HCT116 (cell line): ENCODE data around the gene DOCK1. TPM values are rescaled to one million over a fixed set of nuclear protein-coding genes. Genes with fewer than 3 reads are reported as not detected.

Experiments
- ATAC-seq: fragments of 200-7000 bp; cut with Tn5 transposase; 2 replicates; pipeline ENCODE4 v1.9.1; 2020; ENCODE audit warnings: mild to moderate bottlenecking, moderate library complexity
- BruUV-seq: library from RNA; stranded (reverse); fragments of 400-500 nt; replicated peaks from 2 replicates; lab custom pipeline; 2021; lab: Mats Ljungman, UMichigan
- CTCF ChIA-PET: fragments of 300-600 bp; sonication (Branson Sonifier 250); formaldehyde crosslinking; loops from one replicate; lab custom pipeline; 2021; ENCODE audit warnings: antibody characterized with exemption; lab: Charles Lee
- POLR2A ChIA-PET: fragments of 300-600, 350-600 bp; sonication (Branson Sonifier 250); formaldehyde crosslinking; loops from one replicate; lab custom pipeline; 2021; ENCODE audit warnings: antibody characterized with exemption; lab: Charles Lee
- RAD21 ChIA-PET, 2 experiments: fragments of 300-600 bp; sonication (Branson Sonifier 250); formaldehyde crosslinking; loops; one replicate each; lab custom pipeline; 2023; ENCODE audit warnings: low total read pairs in 2 of 2; ENCODE audit not compliant: uncharacterized antibody in 2 of 2, unreplicated experiment in 2 of 2, low non-redundant PET in 1 of 2; lab: Charles Lee
- DNase-seq: peaks from one replicate; pipeline ENCODE4 v3.0.0-alpha.2; 2010; ENCODE audit warnings: low read depth, low spot score
- H2AFZ ChIP-seq: fragments of 200-600 bp; shearing (Covaris generic), sonication (generic); 2 replicates; pipeline ENCODE4 v1.6.1; 2017; ENCODE audit warnings: low read depth, mixed run types, mixed read lengths, antibody characterized with exemption, low read length; ENCODE audit not compliant: poor library complexity, severe bottlenecking
- H3K27ac ChIP-seq: 2 replicates; pipeline ENCODE4 v1.5.1; 2012; ENCODE audit warnings: low read depth, low read length
- H3K27me3 ChIP-seq: fragments of 200-600 bp; sonication (generic); 2 replicates; pipeline ENCODE4 v1.6.1; 2016; ENCODE audit warnings: mixed run types, low read length, mixed read lengths; ENCODE audit not compliant: insufficient read depth
- H3K36me3 ChIP-seq, 2 experiments: fragments of 200-500 bp in 1 of 2; fragments of 200-600 bp in 1 of 2; sonication (Bioruptor generic) in 1 of 2; sonication (generic) in 1 of 2; 2 replicates each; pipeline versions ENCODE4 v1.5.1 to v1.6.1; 2014 to 2016; ENCODE audit warnings: low read length in 2 of 2, inconsistent platforms in 1 of 2, mixed read lengths in 1 of 2, mixed run types in 1 of 2; ENCODE audit not compliant: insufficient read depth in 2 of 2, control insufficient read depth in 1 of 2
- H3K4me1 ChIP-seq, 2 experiments: fragments of 200-600 bp in 1 of 2; sonication (generic) in 1 of 2; 2 replicates each; pipeline versions ENCODE4 v1.5.1 to v1.6.1; 2012 to 2017; ENCODE audit warnings: low read length in 2 of 2, inconsistent platforms in 1 of 2, mild to moderate bottlenecking in 1 of 2, mixed read lengths in 1 of 2, mixed run types in 1 of 2, moderate library complexity in 1 of 2; ENCODE audit not compliant: insufficient read depth in 2 of 2, control insufficient read depth in 1 of 2
- H3K4me2 ChIP-seq: fragments of 200-600 bp; sonication (generic); 2 replicates; pipeline ENCODE4 v1.6.1; 2017; ENCODE audit warnings: mixed run types, low read length, mixed read lengths
- H3K4me3 ChIP-seq, 2 experiments: fragments of 200-600 bp in 1 of 2; sonication (generic) in 1 of 2; replicated peaks in 1 of 2; 2 replicates each; pipeline ENCODE4 v1.5.1; 2011 to 2016; ENCODE audit warnings: low read length in 2 of 2, control low read depth in 1 of 2, low read depth in 1 of 2, mild to moderate bottlenecking in 1 of 2, mixed read lengths in 1 of 2, mixed run types in 1 of 2
- H3K79me2 ChIP-seq: fragments of 200-600 bp; sonication (generic); 2 replicates; pipeline ENCODE4 v1.6.1; 2017; ENCODE audit warnings: mild to moderate bottlenecking, mixed run types, low read length, moderate library complexity, mixed read lengths; ENCODE audit not compliant: insufficient read depth
- H3K9ac ChIP-seq: fragments of 200-600 bp; sonication (generic); 2 replicates; pipeline ENCODE4 v1.6.1; 2016; ENCODE audit warnings: low read length, mixed read lengths
- H3K9me2 ChIP-seq: fragments of 200-600 bp; sonication (generic), shearing (Covaris generic); 2 replicates; pipeline ENCODE4 v1.6.1; 2017; ENCODE audit warnings: mixed run types, mild to moderate bottlenecking, moderate library complexity; ENCODE audit not compliant: insufficient read depth
- H3K9me3 ChIP-seq, 2 experiments: fragments of 200-500 bp in 1 of 2; fragments of 200-600 bp in 1 of 2; sonication (Bioruptor generic) in 1 of 2; sonication (generic) in 1 of 2; 2 replicates each; pipeline ENCODE4 v1.6.1; 2014 to 2017; ENCODE audit warnings: low read length in 2 of 2, mixed read lengths in 2 of 2, inconsistent platforms in 1 of 2, low read depth in 1 of 2, mild to moderate bottlenecking in 1 of 2, mixed run types in 1 of 2, moderate library complexity in 1 of 2; ENCODE audit not compliant: control insufficient read depth in 1 of 2, insufficient read depth in 1 of 2
- H4K20me1 ChIP-seq: fragments of 200-600 bp; sonication (generic), shearing (Covaris generic); 2 replicates; pipeline ENCODE4 v1.6.1; 2017; ENCODE audit warnings: mixed run types, mild to moderate bottlenecking, moderate library complexity; ENCODE audit not compliant: insufficient read depth
- CBX3 ChIP-seq: IDR thresholded peaks from 2 replicates; pipeline ENCODE4 v1.6.1; 2012; ENCODE audit warnings: low read depth
- EGR1 ChIP-seq: IDR thresholded peaks from 2 replicates; pipeline ENCODE4 v1.6.1; 2012; ENCODE audit warnings: low read depth
- EZH2 ChIP-seq: fragments of 200-600 bp; sonication (generic); IDR thresholded peaks from 2 replicates; pipeline ENCODE4 v1.6.1; 2017; ENCODE audit warnings: antibody characterized with exemption, mixed run types
- JUND ChIP-seq: IDR thresholded peaks from 2 replicates; pipeline ENCODE4 v1.6.1; 2012
- POLR2A ChIP-seq: IDR thresholded peaks from 2 replicates; pipeline ENCODE4 v1.7.0; 2011; ENCODE audit warnings: borderline replicate concordance; ENCODE audit not compliant: insufficient read depth, insufficient read length; ENCODE audit errors: extremely low read depth
- SIN3A ChIP-seq: IDR thresholded peaks from 2 replicates; pipeline ENCODE4 v1.6.1; 2012; ENCODE audit warnings: low read depth
- ZFX ChIP-seq: fragments of 450-650 bp; IDR thresholded peaks from 2 replicates; pipeline ENCODE4 v1.6.1; 2017
- intact Hi-C: fragments of 100-400 bp; cut with micrococcal nuclease; formaldehyde crosslinking; loops from 2 replicates; pipeline ENCODE4 v1.10.0; 2022
- total RNA-seq: library from RNA; stranded (reverse); gene quantifications from one replicate; pipeline ENCODE4 v1.2.1, GENCODE V29; 2021; ENCODE audit not compliant: unreplicated experiment
- TF ChIP-seq, protein P1 (sequence below): IDR thresholded peaks from 2 replicates; pipeline ENCODE4 v1.6.1; 2012
- TF ChIP-seq, protein P2 (sequence below): IDR thresholded peaks from 2 replicates; pipeline ENCODE4 v1.6.1; 2012; ENCODE audit warnings: low read depth
- TF ChIP-seq, protein P3 (sequence below): IDR thresholded peaks from 2 replicates; pipeline ENCODE4 v1.6.1; 2011; ENCODE audit warnings: mild to moderate bottlenecking, low read length, moderate library complexity; ENCODE audit not compliant: insufficient replicate concordance; ENCODE audit errors: extremely low read depth

The DOCK1 gene
- total RNA-seq, 1 experiment from 2014 or later, result 46.5 TPM

DNA sequence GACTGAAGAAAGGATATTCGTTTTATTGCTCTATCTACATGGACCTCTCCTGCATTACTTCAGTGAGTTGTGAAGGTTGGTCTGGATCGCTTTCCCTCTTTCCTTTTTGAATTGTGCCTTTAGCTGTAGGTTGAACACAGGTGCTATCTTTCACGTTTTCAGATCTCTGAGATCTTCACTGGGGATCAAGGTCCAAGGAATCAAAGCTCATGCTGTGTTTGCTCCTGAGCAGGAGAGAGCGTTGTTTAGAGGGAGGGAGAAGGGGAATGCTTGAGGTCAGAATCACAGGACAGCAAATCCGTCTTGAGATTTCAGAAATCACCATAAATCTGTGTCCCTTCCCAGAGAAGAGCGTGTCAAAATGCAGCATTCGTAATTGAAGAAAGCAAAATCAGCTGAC lies 186.1 kb downstream of the DOCK1 start:
- ATAC-seq (no peak), DNase-seq (no peak)
- H3K27ac ChIP-seq, result no peak overlapping the region
- ChIA-PET RAD21 (no interaction called here), CTCF (no interaction called here), POLR2A (no interaction called here)
- BruUV-seq, result no TSS peak
- H3K9ac ChIP-seq, result no peak overlapping the region
- no peak overlapping the region for H2AFZ ChIP-seq
- intact Hi-C loops, result no loop called here
- no peaks in the 10 kb centered on the region for H3K79me2 ChIP-seq
- H3K4me3 ChIP-seq, result no peak overlapping the region
- TF ChIP-seq EZH2 (no peak), ZFX (no peak), SIN3A (no peak), POLR2A (no peak), JUND (no peak), EGR1 (no peak), CBX3 (no peak)
- TF ChIP-seq, protein P1, sequence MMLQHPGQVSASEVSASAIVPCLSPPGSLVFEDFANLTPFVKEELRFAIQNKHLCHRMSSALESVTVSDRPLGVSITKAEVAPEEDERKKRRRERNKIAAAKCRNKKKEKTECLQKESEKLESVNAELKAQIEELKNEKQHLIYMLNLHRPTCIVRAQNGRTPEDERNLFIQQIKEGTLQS, result no peak
- TF ChIP-seq, protein P2, sequence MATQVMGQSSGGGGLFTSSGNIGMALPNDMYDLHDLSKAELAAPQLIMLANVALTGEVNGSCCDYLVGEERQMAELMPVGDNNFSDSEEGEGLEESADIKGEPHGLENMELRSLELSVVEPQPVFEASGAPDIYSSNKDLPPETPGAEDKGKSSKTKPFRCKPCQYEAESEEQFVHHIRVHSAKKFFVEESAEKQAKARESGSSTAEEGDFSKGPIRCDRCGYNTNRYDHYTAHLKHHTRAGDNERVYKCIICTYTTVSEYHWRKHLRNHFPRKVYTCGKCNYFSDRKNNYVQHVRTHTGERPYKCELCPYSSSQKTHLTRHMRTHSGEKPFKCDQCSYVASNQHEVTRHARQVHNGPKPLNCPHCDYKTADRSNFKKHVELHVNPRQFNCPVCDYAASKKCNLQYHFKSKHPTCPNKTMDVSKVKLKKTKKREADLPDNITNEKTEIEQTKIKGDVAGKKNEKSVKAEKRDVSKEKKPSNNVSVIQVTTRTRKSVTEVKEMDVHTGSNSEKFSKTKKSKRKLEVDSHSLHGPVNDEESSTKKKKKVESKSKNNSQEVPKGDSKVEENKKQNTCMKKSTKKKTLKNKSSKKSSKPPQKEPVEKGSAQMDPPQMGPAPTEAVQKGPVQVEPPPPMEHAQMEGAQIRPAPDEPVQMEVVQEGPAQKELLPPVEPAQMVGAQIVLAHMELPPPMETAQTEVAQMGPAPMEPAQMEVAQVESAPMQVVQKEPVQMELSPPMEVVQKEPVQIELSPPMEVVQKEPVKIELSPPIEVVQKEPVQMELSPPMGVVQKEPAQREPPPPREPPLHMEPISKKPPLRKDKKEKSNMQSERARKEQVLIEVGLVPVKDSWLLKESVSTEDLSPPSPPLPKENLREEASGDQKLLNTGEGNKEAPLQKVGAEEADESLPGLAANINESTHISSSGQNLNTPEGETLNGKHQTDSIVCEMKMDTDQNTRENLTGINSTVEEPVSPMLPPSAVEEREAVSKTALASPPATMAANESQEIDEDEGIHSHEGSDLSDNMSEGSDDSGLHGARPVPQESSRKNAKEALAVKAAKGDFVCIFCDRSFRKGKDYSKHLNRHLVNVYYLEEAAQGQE, result no peak
- TF ChIP-seq, protein P3, sequence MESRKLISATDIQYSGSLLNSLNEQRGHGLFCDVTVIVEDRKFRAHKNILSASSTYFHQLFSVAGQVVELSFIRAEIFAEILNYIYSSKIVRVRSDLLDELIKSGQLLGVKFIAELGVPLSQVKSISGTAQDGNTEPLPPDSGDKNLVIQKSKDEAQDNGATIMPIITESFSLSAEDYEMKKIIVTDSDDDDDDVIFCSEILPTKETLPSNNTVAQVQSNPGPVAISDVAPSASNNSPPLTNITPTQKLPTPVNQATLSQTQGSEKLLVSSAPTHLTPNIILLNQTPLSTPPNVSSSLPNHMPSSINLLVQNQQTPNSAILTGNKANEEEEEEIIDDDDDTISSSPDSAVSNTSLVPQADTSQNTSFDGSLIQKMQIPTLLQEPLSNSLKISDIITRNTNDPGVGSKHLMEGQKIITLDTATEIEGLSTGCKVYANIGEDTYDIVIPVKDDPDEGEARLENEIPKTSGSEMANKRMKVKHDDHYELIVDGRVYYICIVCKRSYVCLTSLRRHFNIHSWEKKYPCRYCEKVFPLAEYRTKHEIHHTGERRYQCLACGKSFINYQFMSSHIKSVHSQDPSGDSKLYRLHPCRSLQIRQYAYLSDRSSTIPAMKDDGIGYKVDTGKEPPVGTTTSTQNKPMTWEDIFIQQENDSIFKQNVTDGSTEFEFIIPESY, result no peak
- no peaks in the 10 kb centered on the region for H3K9me3 ChIP-seq
- no peaks in the 10 kb centered on the region for H3K36me3 ChIP-seq
- no peaks in the 10 kb centered on the region for H4K20me1 ChIP-seq
- H3K9me2 ChIP-seq, result no peaks in the 10 kb centered on the region
- no peaks in the 10 kb centered on the region for H3K27me3 ChIP-seq
- H3K4me2 ChIP-seq, result no peak overlapping the region
- no peaks in the 10 kb centered on the region for H3K4me1 ChIP-seq
